DMS 273 treated with DMSO at 0.1 percent for 48 hours (cell line): ENCODE data around the gene ZAR1L.

Source experiments
- DNase-seq: peaks from one replicate; lab custom pipeline; 2025; lab: John Stamatoyannopoulos, UW

The ZAR1L gene

DNA sequence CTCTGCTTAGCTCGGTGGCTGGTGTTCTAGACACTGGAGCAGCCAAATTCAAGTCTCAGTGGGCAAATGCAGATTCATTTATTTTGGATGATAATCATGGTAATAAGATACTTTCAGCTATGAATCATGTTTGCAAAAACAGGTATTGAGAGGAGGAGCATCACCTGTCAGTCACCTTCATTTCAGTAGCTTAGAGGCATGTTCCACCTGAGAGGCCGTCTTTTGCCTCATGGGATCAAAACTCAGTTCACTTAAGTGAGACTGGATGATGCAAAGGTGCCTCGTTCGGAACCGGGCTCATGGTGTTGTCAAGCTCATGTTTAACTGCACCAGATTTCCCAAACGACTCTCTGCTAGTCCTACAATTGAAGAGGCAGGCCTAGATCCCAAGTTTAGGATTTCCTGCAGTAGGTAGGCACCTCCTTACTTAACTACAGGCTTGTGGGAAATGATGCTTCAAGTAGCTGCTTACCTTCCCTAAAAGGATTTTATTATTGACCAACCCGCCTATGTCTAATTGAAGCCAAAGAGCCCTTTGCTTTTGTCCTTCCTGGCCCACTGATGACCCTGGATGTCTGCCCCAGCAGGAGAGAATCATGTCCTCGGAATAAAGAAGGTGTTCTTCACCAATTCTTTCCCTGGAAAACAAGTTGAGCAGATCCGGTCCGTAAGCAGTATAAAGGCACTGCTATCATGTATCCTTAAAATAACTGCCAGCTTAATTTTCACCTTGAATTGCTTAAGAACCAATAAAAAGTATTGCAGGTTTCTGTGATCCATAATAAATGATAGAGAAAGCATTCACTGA lies 60.0 kb downstream of the ZAR1L start:
- DNase-seq: no peak

DNA sequence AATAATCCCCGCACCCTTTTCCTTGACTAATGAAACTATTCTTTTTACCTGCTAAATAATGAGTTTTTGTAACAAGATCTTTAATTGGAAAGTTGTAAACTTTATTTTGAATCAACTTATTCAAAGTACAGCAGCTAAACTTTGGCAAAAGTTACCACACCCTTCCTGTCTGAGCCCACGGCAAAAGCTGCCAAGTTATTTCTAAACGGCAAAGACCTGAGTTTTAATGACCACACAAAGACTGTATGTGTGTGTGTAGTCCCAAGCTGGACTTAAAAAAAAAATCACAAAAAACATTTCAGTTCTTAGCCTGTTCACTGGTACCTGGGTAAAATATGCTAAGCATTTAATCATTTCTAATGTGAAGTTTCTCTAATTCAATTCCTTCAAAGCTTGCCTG lies 60.7 kb downstream of the ZAR1L start:
- no peak for DNase-seq

DNA sequence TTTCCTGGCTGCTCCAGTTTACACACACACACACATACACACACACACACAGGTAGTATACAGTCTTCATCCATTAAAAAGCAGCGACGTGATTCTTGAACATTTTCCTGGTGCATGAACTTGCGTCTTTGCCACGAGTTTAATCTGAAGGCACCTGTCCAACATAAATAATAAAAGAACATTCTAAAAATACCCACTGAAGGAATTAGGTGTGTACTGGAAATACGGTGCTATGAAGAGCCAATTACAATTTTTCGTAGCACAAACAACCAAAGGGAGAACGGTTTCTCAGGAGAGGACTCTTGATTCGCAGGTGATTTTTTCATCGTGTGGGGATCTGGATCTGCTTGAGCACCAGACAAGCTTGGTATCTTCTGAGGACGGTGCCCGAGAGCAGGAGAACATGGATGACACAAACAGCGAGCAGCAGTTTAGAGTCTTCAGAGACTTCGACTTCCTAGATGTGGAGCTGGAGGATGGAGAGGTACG lies 61.2 kb downstream of the ZAR1L start:
- no peak for DNase-seq
